A172 (cell line): ENCODE data around the gene MXD4. TPM values are rescaled to one million over a fixed set of nuclear protein-coding genes. Genes with fewer than 3 reads are reported as not detected.

ENCODE experiments used
- DNase-seq: peaks from one replicate; pipeline ENCODE4 v3.0.0-alpha.2; 2015; ENCODE audit warnings: low spot score
- total RNA-seq: library from RNA; depleted of rRNA; stranded (reverse); fragments of >200 nt; shearing (Covaris generic); gene quantifications from 2 replicates; pipeline ENCODE4 v1.2.3, GENCODE V29; 2014

The MXD4 gene
- total RNA-seq, 1 experiment from 2014 or later: 18.4 TPM

GRCh38 chr4:2251073-2251794 is 10.7 kb downstream of the MXD4 start:
- DNase-seq: no peak

GRCh38 chr4:2250357-2251072 is 11.4 kb downstream of the MXD4 start:
- no peak for DNase-seq

GRCh38 chr4:2249526-2250356 is 12.2 kb downstream of the MXD4 start:
- no peak for DNase-seq

GRCh38 chr4:2248821-2249261 is 13.1 kb downstream of the MXD4 start:
- DNase-seq: no peak

GRCh38 chr4:2248044-2248780 is 13.7 kb downstream of the MXD4 start:
- no peak for DNase-seq

GRCh38 chr4:2247128-2248043 is 14.5 kb downstream of the MXD4 start:
- no peak for DNase-seq

- no peak for DNase-seq
Measured at GRCh38 chr4:2246384-2247127, 15.4 kb downstream of the MXD4 start.

- no peak for DNase-seq
Measured at GRCh38 chr4:2245787-2246275, 16.1 kb downstream of the MXD4 start.

- no peak for DNase-seq
Measured at GRCh38 chr4:2245057-2245786, 16.7 kb downstream of the MXD4 start.

GRCh38 chr4:2243681-2244380 is 18.1 kb downstream of the MXD4 start:
- DNase-seq: no peak

- peak; percentile 93 for DNase-seq
Measured at GRCh38 chr4:2241410-2242353, 20.2 kb downstream of the MXD4 start, which contains the start of the genes HAUS3 and POLN. Gene HAUS3, minus strand, starts transcription at chr4:2242121. Its CDS starts 1,175 bp downstream, at chr4:2240946. Gene POLN, minus strand, starts transcription at chr4:2242121. Its CDS starts 12,890 bp downstream, at chr4:2229231.

GRCh38 chr4:2241003-2241402 is 20.9 kb downstream of the MXD4 start:
- DNase-seq: no peak

GRCh38 chr4:2236944-2237666 is 24.8 kb downstream of the MXD4 start:
- DNase-seq: no peak

- no peak for DNase-seq
Measured at GRCh38 chr4:2231082-2231481, 30.8 kb downstream of the MXD4 start.

GRCh38 chr4:2226261-2226660 is 35.6 kb downstream of the MXD4 start:
- DNase-seq: no peak

GRCh38 chr4:2222838-2223237 is 39.1 kb downstream of the MXD4 start:
- no peak for DNase-seq
